ENCODE data around the gene TGFB2.

Gene TGFB2

GRCh38 chr1:218364028-218364710 lies 19.0 kb downstream of the TGFB2 start:
- peaks cover 2% of the 10 kb centered on the region for H3K27me3 Mint-ChIP-seq (ENCODE audit: low read depth, poor library complexity)
- DNase-seq = no peak
- H3K36me3 Mint-ChIP-seq (ENCODE audit: low read depth) = peaks cover 6% of the 10 kb centered on the region
- no peaks in the 10 kb centered on the region for H3K9me3 Mint-ChIP-seq
- H3K4me1 Mint-ChIP-seq = peaks cover 53% of the 10 kb centered on the region
- no peak overlapping the region for H3K4me3 Mint-ChIP-seq
- no peak overlapping the region for H3K27ac Mint-ChIP-seq
- no peak for TF ChIP-seq CTCF (IDR thresholded peaks at IDR 0.05)

- H3K27ac Mint-ChIP-seq = peak overlapping the region; percentile 54
These were observed 20.3 kb downstream of the TGFB2 start for GRCh38 chr1:218365226-218365999.

GRCh38 chr1:218366322-218367052 lies 21.4 kb downstream of the TGFB2 start:
- peaks cover 35% of the 10 kb centered on the region for H3K4me1 Mint-ChIP-seq
- no peak overlapping the region for H3K4me3 Mint-ChIP-seq
- H3K36me3 Mint-ChIP-seq (ENCODE audit: low read depth) = peaks cover 18% of the 10 kb centered on the region
- TF ChIP-seq CTCF (IDR thresholded peaks at IDR 0.05) = no peak
- H3K27ac Mint-ChIP-seq = no peak overlapping the region
- no peaks in the 10 kb centered on the region for H3K9me3 Mint-ChIP-seq
- peaks cover 2% of the 10 kb centered on the region for H3K27me3 Mint-ChIP-seq (ENCODE audit: low read depth, poor library complexity)
- DNase-seq = no peak

More at GRCh38 chr1:218365226-218365999, 20.3 kb downstream of the TGFB2 start:
- Mint-ChIP-seq H3K36me3 (ENCODE audit: low read depth) (peaks cover 14% of the 10 kb centered on the region), H3K27me3 (ENCODE audit: low read depth, poor library complexity) (peaks cover 2% of the 10 kb centered on the region), H3K4me1 (peaks cover 41% of the 10 kb centered on the region), H3K9me3 (no peaks in the 10 kb centered on the region), H3K4me3 (no peak overlapping the region)
- TF ChIP-seq CTCF (IDR thresholded peaks at IDR 0.05) = no peak
- DNase-seq = no peak

- H3K27me3 Mint-ChIP-seq (ENCODE audit: low read depth, poor library complexity) = peaks cover 2% of the 10 kb centered on the region
- H3K4me1 Mint-ChIP-seq = peaks cover 36% of the 10 kb centered on the region
- TF ChIP-seq CTCF (IDR thresholded peaks at IDR 0.05) = no peak
- no peaks in the 10 kb centered on the region for H3K9me3 Mint-ChIP-seq
- no peak for DNase-seq
- no peak overlapping the region for H3K27ac Mint-ChIP-seq
- H3K4me3 Mint-ChIP-seq = no peak overlapping the region
- peaks cover 18% of the 10 kb centered on the region for H3K36me3 Mint-ChIP-seq (ENCODE audit: low read depth)
These were observed 22.0 kb downstream of the TGFB2 start for GRCh38 chr1:218367118-218367517.

- no peak for DNase-seq
- TF ChIP-seq CTCF (IDR thresholded peaks at IDR 0.05) = no peak
- no peaks in the 10 kb centered on the region for H3K9me3 Mint-ChIP-seq
- H3K27ac Mint-ChIP-seq = peak overlapping the region; percentile 4
- peaks cover 18% of the 10 kb centered on the region for H3K36me3 Mint-ChIP-seq (ENCODE audit: low read depth)
- H3K27me3 Mint-ChIP-seq (ENCODE audit: low read depth, poor library complexity) = peaks cover 2% of the 10 kb centered on the region
- no peak overlapping the region for H3K4me3 Mint-ChIP-seq
- peaks cover 44% of the 10 kb centered on the region for H3K4me1 Mint-ChIP-seq
These were observed 23.6 kb downstream of the TGFB2 start for GRCh38 chr1:218368686-218369085.
